SJCRH30 (cell line): Measurements from ENCODE around the gene POU4F2. TPM values are rescaled to one million over a fixed set of nuclear protein-coding genes. Genes with fewer than 3 reads are reported as not detected.
A peak's percentile ranks its signal among the peaks of the same experiment; 100 is the strongest.
"Not testable (repeated sequence)": the region's sequence is repeated elsewhere in the genome, so short reads cannot be mapped to it uniquely, and the experiment has no call there.

Experiments used
- DNase-seq, 2 experiments: peaks; one replicate each; pipeline ENCODE4 v3.0.0-alpha.2; 2015 to 2020
- H3K27ac ChIP-seq: fragments of 250-450 bp; sonication (Bioruptor Pico); 2 replicates; pipeline ENCODE4 v1.5.1; 2020; ENCODE audit warnings: mild to moderate bottlenecking, moderate library complexity
- H3K27me3 ChIP-seq: fragments of 250-450 bp; sonication (Bioruptor Pico); 2 replicates; pipeline ENCODE4 v1.5.1; 2020; ENCODE audit warnings: mild to moderate bottlenecking, moderate library complexity
- H3K36me3 ChIP-seq: fragments of 250-450 bp; sonication (Bioruptor Pico); 2 replicates; pipeline ENCODE4 v1.5.1; 2020; ENCODE audit warnings: mild to moderate bottlenecking, moderate library complexity
- H3K4me1 ChIP-seq: fragments of 250-450 bp; sonication (Bioruptor Pico); 2 replicates; pipeline ENCODE4 v1.5.1; 2020; ENCODE audit warnings: mild to moderate bottlenecking, moderate library complexity
- H3K4me3 ChIP-seq: fragments of 250-450 bp; sonication (Bioruptor Pico); 2 replicates; pipeline ENCODE4 v1.5.1; 2020; ENCODE audit warnings: mild to moderate bottlenecking, moderate library complexity
- H3K9me3 ChIP-seq: fragments of 250-450 bp; sonication (Bioruptor Pico); replicated peaks from 2 replicates; pipeline ENCODE4 v1.5.1; 2020; ENCODE audit warnings: mild to moderate bottlenecking, moderate library complexity
- total RNA-seq: library from RNA; depleted of rRNA; stranded (reverse); fragments of >200 nt; shearing (Covaris generic); gene quantifications from 2 replicates; pipeline ENCODE4 v1.2.3, GENCODE V29; 2014; rRNA removed

Gene POU4F2
- total RNA-seq, 1 experiment from 2014 or later = 0.06 TPM

DNA sequence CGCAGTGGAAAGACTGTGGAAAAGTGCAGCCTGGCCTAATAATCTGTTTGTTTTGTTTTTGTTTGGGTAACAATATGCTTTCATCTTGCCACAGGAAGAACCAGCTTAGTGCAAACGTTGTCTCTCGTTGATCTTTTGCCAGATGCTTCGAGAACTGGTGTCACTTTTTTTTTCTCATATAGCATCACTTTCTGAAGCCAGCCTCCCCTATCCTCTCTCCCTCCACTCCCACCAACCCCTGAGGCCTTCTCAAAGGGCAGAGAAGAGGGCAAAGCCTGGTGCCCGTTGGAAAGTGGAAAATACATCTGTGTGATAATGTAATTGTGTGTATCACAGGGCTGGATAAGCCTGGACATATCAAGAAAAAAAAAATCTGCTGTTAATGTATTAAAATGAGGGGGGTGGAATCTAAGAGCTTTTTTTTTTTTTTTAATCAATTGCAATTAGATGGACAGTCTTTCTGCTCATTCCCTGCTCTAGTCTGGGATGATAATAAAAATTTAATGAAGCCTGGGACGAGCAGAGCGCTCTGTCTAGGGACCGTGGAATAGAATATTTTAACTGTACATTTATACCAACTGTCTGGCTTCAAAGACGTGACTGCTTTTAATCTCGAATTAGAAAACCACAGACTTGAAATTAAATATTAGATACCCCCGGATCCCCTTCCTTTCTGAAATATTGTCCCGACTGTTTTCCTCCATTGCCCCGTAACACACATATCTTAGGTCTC, 8.1 kb downstream of the POU4F2 start:
- Histone ChIP-seq H3K36me3 (no peaks in the 10 kb centered on the region), H3K27me3 (no peaks in the 10 kb centered on the region), H3K9me3 (no peaks in the 10 kb centered on the region), H3K4me1 (no peaks in the 10 kb centered on the region), H3K4me3 (no peak overlapping the region), H3K27ac (no peak overlapping the region)
- DNase-seq = no peak

DNA sequence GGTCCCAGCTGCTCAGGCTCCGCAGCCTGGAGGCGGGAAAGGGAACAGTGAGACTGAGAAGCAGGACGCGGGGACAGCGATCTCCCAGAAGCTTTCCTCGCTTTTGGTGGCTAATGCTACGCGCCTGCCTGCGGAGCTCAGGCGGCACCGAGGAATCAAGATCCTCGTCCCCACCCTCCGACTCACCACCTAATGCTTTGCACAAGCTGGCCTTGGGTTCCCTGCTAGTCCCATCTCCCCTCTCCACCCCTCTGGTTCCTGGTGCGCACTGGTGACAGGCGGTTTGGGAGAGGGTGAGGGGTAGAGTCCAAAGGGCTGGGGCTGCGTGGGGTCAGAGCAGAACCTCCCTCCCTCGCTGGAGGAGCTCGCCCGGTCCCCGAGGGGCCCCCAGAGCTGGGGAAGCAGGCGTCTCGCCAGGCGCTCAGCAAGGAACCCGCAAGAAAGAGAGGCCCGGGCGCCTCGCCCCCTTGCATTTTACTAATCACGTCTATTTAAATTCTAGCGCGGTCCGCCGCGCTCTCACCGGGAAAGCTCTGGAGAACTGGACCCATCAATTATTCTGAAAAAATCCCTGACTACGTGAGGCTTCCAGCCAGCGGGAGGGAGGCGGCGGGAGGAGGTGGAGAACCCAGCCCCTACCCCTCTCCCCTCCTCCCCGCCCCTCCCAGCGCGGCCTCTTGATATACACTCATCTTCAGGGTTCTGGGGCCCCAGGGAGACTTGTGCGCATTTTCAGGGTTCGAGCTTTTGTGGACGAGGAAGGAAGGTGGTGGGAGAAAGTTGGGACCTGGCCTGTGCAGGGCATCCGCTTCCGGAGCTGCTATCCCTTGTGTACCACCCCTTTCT, 9.1 kb downstream of the POU4F2 start:
- H3K27me3 ChIP-seq = no peaks in the 10 kb centered on the region
- H3K4me3 ChIP-seq = no peak overlapping the region
- no peaks in the 10 kb centered on the region for H3K9me3 ChIP-seq
- H3K27ac ChIP-seq = no peak overlapping the region
- no peaks in the 10 kb centered on the region for H3K4me1 ChIP-seq
- no peak for DNase-seq
- no peaks in the 10 kb centered on the region for H3K36me3 ChIP-seq

- no peaks in the 10 kb centered on the region for H3K4me1 ChIP-seq
- H3K36me3 ChIP-seq = no peaks in the 10 kb centered on the region
- DNase-seq = no peak
- no peak overlapping the region for H3K27ac ChIP-seq
- no peak overlapping the region for H3K4me3 ChIP-seq
- no peaks in the 10 kb centered on the region for H3K27me3 ChIP-seq
- no peaks in the 10 kb centered on the region for H3K9me3 ChIP-seq
Measured at GRCh38 chr4:146648461-146648783, 9.7 kb downstream of the POU4F2 start.

DNA sequence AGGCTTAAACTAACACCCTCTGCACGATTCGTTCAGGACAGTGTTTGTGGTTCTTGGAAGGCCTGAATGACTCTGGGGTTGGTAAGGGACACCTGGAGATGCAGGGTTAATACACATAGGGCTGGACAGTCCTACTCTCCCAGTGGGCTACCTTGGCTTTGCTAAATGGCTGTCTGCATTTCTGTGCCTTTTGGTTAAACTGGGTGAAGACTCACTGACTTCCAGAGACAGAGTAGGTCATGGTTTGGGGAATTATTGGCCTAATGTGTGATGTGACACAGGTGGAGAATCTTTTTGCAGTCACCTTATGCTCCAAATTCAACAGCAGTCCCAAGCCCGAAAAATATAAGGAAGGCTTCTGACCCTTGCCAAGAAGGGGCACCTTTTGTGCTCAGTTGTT, 10.5 kb downstream of the POU4F2 start:
- H3K36me3 ChIP-seq = no peaks in the 10 kb centered on the region
- H3K27me3 ChIP-seq = no peaks in the 10 kb centered on the region
- no peaks in the 10 kb centered on the region for H3K4me1 ChIP-seq
- H3K27ac ChIP-seq = no peak overlapping the region
- no peak for DNase-seq
- H3K9me3 ChIP-seq = no peaks in the 10 kb centered on the region
- no peak overlapping the region for H3K4me3 ChIP-seq

GRCh38 chr4:146650034-146650433, 11.3 kb downstream of the POU4F2 start:
- H3K4me1 ChIP-seq = no peaks in the 10 kb centered on the region
- H3K36me3 ChIP-seq = no peaks in the 10 kb centered on the region
- DNase-seq = no peak
- H3K27ac ChIP-seq = no peak overlapping the region
- H3K4me3 ChIP-seq = no peak overlapping the region
- H3K27me3 ChIP-seq = no peaks in the 10 kb centered on the region
- no peaks in the 10 kb centered on the region for H3K9me3 ChIP-seq

- Histone ChIP-seq H3K4me1 (no peaks in the 10 kb centered on the region), H3K27me3 (no peaks in the 10 kb centered on the region), H3K27ac (no peak overlapping the region), H3K36me3 (no peaks in the 10 kb centered on the region), H3K4me3 (peak overlapping the region; percentile 50), H3K9me3 (no peaks in the 10 kb centered on the region)
- peak; percentile 41 to 43 for DNase-seq
Measured at GRCh38 chr4:146654687-146655520, 16.2 kb downstream of the POU4F2 start.

DNA sequence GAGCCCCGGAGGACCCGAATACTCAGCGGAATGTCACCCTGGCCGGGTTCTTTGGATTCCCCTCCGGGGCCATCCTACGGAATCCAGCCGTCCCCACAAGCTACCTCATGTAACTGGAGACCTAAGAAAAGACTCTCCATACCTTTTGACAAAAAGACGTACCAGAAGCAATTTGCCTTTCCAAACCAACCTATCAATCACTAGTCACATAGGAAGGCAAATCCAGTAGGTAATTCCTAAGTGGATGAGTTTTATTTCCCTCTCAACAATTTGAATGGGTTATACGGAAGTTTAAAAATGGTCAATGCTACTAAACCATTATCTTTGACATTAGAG, 16.8 kb downstream of the POU4F2 start:
- no peaks in the 10 kb centered on the region for H3K9me3 ChIP-seq
- no peaks in the 10 kb centered on the region for H3K36me3 ChIP-seq
- H3K27me3 ChIP-seq = no peaks in the 10 kb centered on the region

DNA sequence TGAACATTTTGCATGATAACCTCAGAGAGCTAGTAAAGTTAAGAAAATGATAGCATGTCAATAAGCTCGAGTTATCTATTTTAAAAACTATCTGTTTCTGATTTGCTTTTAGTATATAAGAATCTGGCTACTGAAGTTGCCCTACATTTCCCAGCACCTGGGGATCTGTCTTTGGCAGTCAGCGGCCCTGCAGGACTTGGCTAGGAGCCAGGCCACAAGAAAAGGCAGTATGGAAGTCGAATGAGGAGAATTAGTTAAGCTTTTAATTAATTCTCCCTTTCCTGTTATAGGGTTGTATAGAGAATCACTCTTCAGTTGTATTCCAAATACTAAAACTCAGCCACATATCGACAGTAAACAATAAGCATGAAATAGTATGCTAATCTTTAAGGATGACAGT, 22.7 kb downstream of the POU4F2 start:
- H3K4me1 ChIP-seq = no peaks in the 10 kb centered on the region
- H3K4me3 ChIP-seq = no peak overlapping the region
- H3K27ac ChIP-seq = no peak overlapping the region
- no peaks in the 10 kb centered on the region for H3K36me3 ChIP-seq
- no peaks in the 10 kb centered on the region for H3K9me3 ChIP-seq
- peak; percentile 16 to 42 for DNase-seq
- H3K27me3 ChIP-seq = no peaks in the 10 kb centered on the region

More for the DNA sequence above, 16.8 kb downstream of the POU4F2 start:
- DNase-seq = no peak
- Histone ChIP-seq H3K4me1 (no peaks in the 10 kb centered on the region), H3K4me3 (peak overlapping the region; percentile 50), H3K27ac (no peak overlapping the region)

GRCh38 chr4:146663968-146664311, 25.2 kb downstream of the POU4F2 start:
- not testable (repeated sequence) for H3K4me3 ChIP-seq, H3K36me3 ChIP-seq, H3K27me3 ChIP-seq, H3K9me3 ChIP-seq, DNase-seq, H3K4me1 ChIP-seq, H3K27ac ChIP-seq

DNA sequence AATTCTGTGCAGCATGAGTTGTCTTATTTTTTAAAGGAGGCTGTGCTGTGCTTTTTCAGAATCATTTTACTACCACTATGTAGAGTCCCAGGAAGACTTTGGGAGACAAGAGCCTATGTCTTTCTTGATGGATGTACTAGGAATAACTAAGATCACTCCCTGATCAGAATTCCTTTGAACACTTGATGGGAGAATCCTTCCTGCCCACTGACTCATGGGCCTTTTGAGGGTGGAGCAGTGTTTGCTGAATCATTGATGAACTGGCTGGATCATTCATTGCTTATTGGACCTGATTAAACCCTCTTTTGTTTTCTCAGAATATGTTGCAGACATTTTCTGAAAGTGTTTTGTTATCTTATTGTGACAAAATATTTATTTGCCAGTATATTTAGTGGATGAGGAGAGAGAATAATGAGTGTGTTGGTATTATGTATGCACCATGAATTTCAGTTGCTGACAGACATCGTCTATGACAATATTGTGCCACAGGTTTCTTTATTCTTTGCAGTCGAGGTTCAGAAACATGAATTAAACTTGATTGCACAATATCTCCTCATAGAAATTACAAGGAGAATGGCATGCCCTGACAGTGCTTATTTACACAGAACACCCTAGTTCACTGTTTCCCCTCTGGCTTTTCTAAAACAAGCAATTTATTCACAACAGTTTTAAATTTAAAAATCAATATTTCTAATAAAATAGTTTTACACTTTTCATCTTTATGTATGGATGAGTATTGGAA, 36.3 kb downstream of the POU4F2 start:
- H3K27me3 ChIP-seq = no peaks in the 10 kb centered on the region

More for the DNA sequence above, 36.3 kb downstream of the POU4F2 start:
- no peak for DNase-seq
- no peaks in the 10 kb centered on the region for H3K4me1 ChIP-seq
- H3K27ac ChIP-seq = no peak overlapping the region
- H3K9me3 ChIP-seq = no peaks in the 10 kb centered on the region
- H3K4me3 ChIP-seq = no peak overlapping the region
- H3K36me3 ChIP-seq = no peaks in the 10 kb centered on the region

Other genes with a start within 250 kb of the POU4F2 start
- 18.8 and 23.3 TPM in 2 replicates for gene SLC10A7, start 117.0 kb upstream of the POU4F2 start, total RNA-seq